HEK293 (cell line): Measurements from ENCODE around the gene PHYKPL.

Source experiments
- CTCF ChIA-PET: fragments of 350-600 bp; formaldehyde crosslinking; extraction: SDS; loops from one replicate; lab custom pipeline; 2021; ENCODE audit warnings: antibody characterized with exemption; lab: Yijun Ruan, JAX
- POLR2A ChIA-PET: fragments of 300-600 bp; formaldehyde crosslinking; extraction: SDS; loops from one replicate; lab custom pipeline; 2020; ENCODE audit warnings: antibody characterized with exemption, inconsistent platforms; lab: Yijun Ruan, JAX
- H3K27ac ChIP-seq: fragments of 200-500 bp; sonication (Bioruptor generic); 2 replicates; pipeline ENCODE4 v1.5.1; 2014; ENCODE audit warnings: low read depth, low read length, control low read depth, inconsistent platforms; ENCODE audit errors: extremely low read depth
- H3K36me3 ChIP-seq, 2 experiments: fragments of 200-500 bp in 1 of 2; sonication (Bioruptor generic) in 1 of 2; 1 replicate in 1 of 2; 2 replicates in 1 of 2; pipeline ENCODE4 v1.5.1; 2014 to 2017; ENCODE audit warnings: inconsistent platforms in 2 of 2, low read length in 2 of 2; ENCODE audit not compliant: control insufficient read depth in 2 of 2, insufficient read depth in 1 of 2
- H3K4me1 ChIP-seq: fragments of 200-500 bp; sonication (Bioruptor generic); 2 replicates; pipeline ENCODE4 v1.5.1; 2014; ENCODE audit warnings: mild to moderate bottlenecking, low read length, inconsistent platforms; ENCODE audit not compliant: control insufficient read depth, insufficient read depth
- H3K4me3 ChIP-seq: 2 replicates; pipeline ENCODE4 v1.5.1; 2011; ENCODE audit warnings: low read depth, mild to moderate bottlenecking, control low read depth, low read length, moderate library complexity
- H3K9me3 ChIP-seq: fragments of 200-500 bp; sonication (Bioruptor generic); 2 replicates; pipeline ENCODE4 v1.5.1; 2014; ENCODE audit warnings: low read depth, low read length, inconsistent platforms; ENCODE audit not compliant: control insufficient read depth, insufficient read depth
- AEBP2 ChIP-seq: fragments of 450-650 bp; formaldehyde crosslinking; IDR thresholded peaks from 2 replicates; pipeline ENCODE4 v1.5.1; 2016; ENCODE audit warnings: missing biosample characterization, missing genetic modification characterization, borderline replicate concordance
- FEZF1 ChIP-seq: fragments of 450-650 bp; formaldehyde crosslinking; IDR thresholded peaks from 2 replicates; pipeline ENCODE4 v1.5.1; 2016; ENCODE audit warnings: missing biosample characterization, missing genetic modification characterization
- IKZF3 ChIP-seq: fragments of 450-650 bp; IDR thresholded peaks from 2 replicates; pipeline ENCODE4 v1.5.0; 2018; ENCODE audit warnings: missing biosample characterization, mild to moderate bottlenecking, missing genetic modification characterization, moderate library complexity
- PRDM2 ChIP-seq: fragments of 450-650 bp; formaldehyde crosslinking; IDR thresholded peaks from 2 replicates; pipeline ENCODE4 v1.5.1; 2016; ENCODE audit warnings: missing biosample characterization, missing genetic modification characterization, borderline replicate concordance
- PRDM6 ChIP-seq: fragments of 450-650 bp; formaldehyde crosslinking; IDR thresholded peaks from 2 replicates; pipeline ENCODE4 v1.5.1; 2017; ENCODE audit warnings: missing biosample characterization, missing genetic modification characterization
- SCRT2 ChIP-seq: fragments of 450-650 bp; formaldehyde crosslinking; IDR thresholded peaks from 2 replicates; pipeline ENCODE4 v1.5.1; 2016; ENCODE audit warnings: missing biosample characterization, missing genetic modification characterization
- YY1 ChIP-seq: fragments of 450-650 bp; formaldehyde crosslinking; IDR thresholded peaks from 2 replicates; pipeline ENCODE4 v1.5.1; 2018; ENCODE audit warnings: missing biosample characterization, missing genetic modification characterization
- ZNF138 ChIP-seq: fragments of 450-650 bp; formaldehyde crosslinking; IDR thresholded peaks from 2 replicates; pipeline ENCODE4 v1.5.1; 2016; ENCODE audit warnings: missing biosample characterization, missing genetic modification characterization, borderline replicate concordance
- ZNF175 ChIP-seq: fragments of 450-650 bp; formaldehyde crosslinking; IDR thresholded peaks from 2 replicates; pipeline ENCODE4 v1.5.1; 2016; ENCODE audit warnings: missing biosample characterization, missing genetic modification characterization
- ZNF26 ChIP-seq: fragments of 450-650 bp; formaldehyde crosslinking; IDR thresholded peaks from 2 replicates; pipeline ENCODE4 v1.5.1; 2016; ENCODE audit warnings: missing biosample characterization, missing genetic modification characterization
- ZNF311 ChIP-seq: fragments of 450-650 bp; formaldehyde crosslinking; IDR thresholded peaks from 2 replicates; pipeline ENCODE4 v1.5.1; 2017; ENCODE audit warnings: missing biosample characterization, missing genetic modification characterization, borderline replicate concordance
- ZNF350 ChIP-seq: fragments of 450-650 bp; formaldehyde crosslinking; IDR thresholded peaks from 2 replicates; pipeline ENCODE4 v1.5.0; 2017; ENCODE audit warnings: missing biosample characterization, mild to moderate bottlenecking, missing genetic modification characterization
- ZNF37A ChIP-seq: fragments of 450-650 bp; IDR thresholded peaks from 2 replicates; pipeline ENCODE4 v1.5.1; 2018; ENCODE audit warnings: missing biosample characterization, missing genetic modification characterization
- ZNF518A ChIP-seq: fragments of 450-650 bp; formaldehyde crosslinking; conservative IDR thresholded peaks from 2 replicates; pipeline ENCODE4 v1.5.1; 2016; ENCODE audit warnings: low read depth, missing biosample characterization, missing genetic modification characterization
- ZNF610 ChIP-seq: fragments of 450-650 bp; formaldehyde crosslinking; IDR thresholded peaks from 2 replicates; pipeline ENCODE4 v1.5.1; 2016; ENCODE audit warnings: missing biosample characterization, missing genetic modification characterization, borderline replicate concordance
- ZNF777 ChIP-seq: fragments of 450-650 bp; formaldehyde crosslinking; IDR thresholded peaks from 2 replicates; pipeline ENCODE4 v1.5.1; 2017; ENCODE audit warnings: missing biosample characterization, missing genetic modification characterization, borderline replicate concordance

Gene PHYKPL

GRCh38 chr5:178252258-178252657, 19.7 kb upstream of the PHYKPL start:
- POLR2A ChIA-PET = interaction anchor here (1.1 kb wide), 1 partner anchor 48 kb away, joined by 4 read pairs; the partner anchor contains the start of gene HNRNPAB
- CTCF ChIA-PET = interaction anchor here (1.1 to 2.2 kb wide), 2 partner anchors 17 to 338 kb away, joined by 3 to 13 read pairs; partner anchors contain the start of gene COL23A1
- Histone ChIP-seq H3K9me3 (no peaks in the 10 kb centered on the region), H3K36me3 (no peaks in the 10 kb centered on the region), H3K4me1 (no peaks in the 10 kb centered on the region), H3K4me3 (no peak overlapping the region), H3K27ac (no peak overlapping the region)
- no peak for TF ChIP-seq IKZF3 (tag by site-specific recombination)
- TF ChIP-seq ZNF311 (tag by site-specific recombination) = no peak

- Histone ChIP-seq H3K9me3 (no peaks in the 10 kb centered on the region), H3K4me1 (no peaks in the 10 kb centered on the region), H3K4me3 (no peak overlapping the region), H3K36me3 (no peaks in the 10 kb centered on the region), H3K27ac (no peak overlapping the region)
- CTCF ChIA-PET = interaction anchor here (2.2 kb wide), 1 partner anchor 15 kb away, joined by 13 read pairs; no protein-coding TSS in a partner anchor
- POLR2A ChIA-PET = interaction anchor here (0.6 to 0.7 kb wide), 2 partner anchors 46 to 145 kb away, joined by 4 to 5 read pairs; partner anchors contain the start of gene HNRNPAB
- TF ChIP-seq SCRT2 (tag by site-specific recombination) (no peak), FEZF1 (no peak), ZNF777 (tag by site-specific recombination) (no peak), ZNF350 (tag by site-specific recombination) (no peak), ZNF610 (no peak), ZNF138 (tag by site-specific recombination) (no peak), AEBP2 (tag by site-specific recombination) (no peak), YY1 (tag by site-specific recombination) (no peak), ZNF37A (tag by site-specific recombination) (no peak), ZNF26 (tag by site-specific recombination) (no peak), PRDM2 (tag by site-specific recombination) (no peak), PRDM6 (tag by site-specific recombination) (no peak), ZNF175 (tag by site-specific recombination) (no peak), ZNF518A (tag by site-specific recombination) (no peak)
Observed at GRCh38 chr5:178250263-178250662, 17.7 kb upstream of the PHYKPL start.
